8988T (cell line): ENCODE measurements around the gene COBL.
"Not testable (repeated sequence)": the region's sequence is repeated elsewhere in the genome, so short reads cannot be mapped to it uniquely, and the experiment has no call there.

Source experiments
- DNase-seq: peaks from one replicate; pipeline ENCODE4 v3.0.0; 2011

The COBL gene

GRCh38 chr7:51016546-51016945, 300.1 kb downstream of the COBL start:
- DNase-seq: no peak

- DNase-seq: no peak
Measured at GRCh38 chr7:51015581-51015980, 301.0 kb downstream of the COBL start.

- DNase-seq: no peak
Measured at GRCh38 chr7:51014811-51015210, 301.8 kb downstream of the COBL start.

- no peak for DNase-seq
Measured at GRCh38 chr7:51013861-51014511, 302.6 kb downstream of the COBL start.

- DNase-seq: no peak
Measured at GRCh38 chr7:51013218-51013786, 303.3 kb downstream of the COBL start.

GRCh38 chr7:51012569-51013217, 303.9 kb downstream of the COBL start:
- DNase-seq: no peak

- no peak for DNase-seq
Measured at GRCh38 chr7:51011710-51012350, 304.8 kb downstream of the COBL start.

- DNase-seq: no peak
Measured at GRCh38 chr7:51010534-51010933, 306.1 kb downstream of the COBL start.

- no peak for DNase-seq
Measured at GRCh38 chr7:51009716-51010496, 306.7 kb downstream of the COBL start.

GRCh38 chr7:51007551-51008505, 308.8 kb downstream of the COBL start:
- no peak for DNase-seq

GRCh38 chr7:51006483-51007235, 309.9 kb downstream of the COBL start:
- no peak for DNase-seq

GRCh38 chr7:51005074-51005473, 311.5 kb downstream of the COBL start:
- no peak for DNase-seq

- no peak for DNase-seq
Measured at GRCh38 chr7:51000956-51001355, 315.7 kb downstream of the COBL start.

- DNase-seq: no peak
Measured at GRCh38 chr7:50994753-50995319, 321.8 kb downstream of the COBL start.

GRCh38 chr7:50990214-50990613, 326.4 kb downstream of the COBL start:
- not testable (repeated sequence) for DNase-seq

- no peak for DNase-seq
Measured at GRCh38 chr7:50988988-50989387, 327.6 kb downstream of the COBL start.

- DNase-seq: no peak
Measured at GRCh38 chr7:50988465-50988864, 328.1 kb downstream of the COBL start.

GRCh38 chr7:50985096-50985495, 331.5 kb downstream of the COBL start:
- DNase-seq: no peak

- DNase-seq: no peak
Measured at GRCh38 chr7:50983850-50984249, 332.8 kb downstream of the COBL start.

GRCh38 chr7:50982626-50983025, 334.0 kb downstream of the COBL start:
- no peak for DNase-seq

- no peak for DNase-seq
Measured at GRCh38 chr7:50981743-50982142, 334.9 kb downstream of the COBL start.
